IPS-18a (cell line): ENCODE data around the gene CSAD.

Experiments
- H3K27ac ChIP-seq: one replicate; pipeline ENCODE4 v1.5.1; 2013; ENCODE audit warnings: low read length
- H3K27me3 ChIP-seq: one replicate; pipeline ENCODE4 v1.6.1; 2013; ENCODE audit warnings: mild to moderate bottlenecking, low read length; ENCODE audit not compliant: control insufficient read depth, insufficient read depth
- H3K36me3 ChIP-seq: one replicate; pipeline ENCODE4 v1.6.1; 2013; ENCODE audit warnings: low read depth, low read length; ENCODE audit not compliant: control insufficient read depth
- H3K4me1 ChIP-seq: one replicate; pipeline ENCODE4 v1.6.1; 2013; ENCODE audit warnings: low read depth, low read length; ENCODE audit not compliant: control insufficient read depth
- H3K4me3 ChIP-seq: one replicate; pipeline ENCODE4 v1.5.1; 2013; ENCODE audit warnings: low read length
- H3K9ac ChIP-seq: one replicate; pipeline ENCODE4 v1.6.1; 2013; ENCODE audit warnings: mild to moderate bottlenecking, low read length, moderate library complexity
- H3K9me3 ChIP-seq: one replicate; pipeline ENCODE4 v1.6.1; 2013; ENCODE audit warnings: low read depth, low read length; ENCODE audit not compliant: control insufficient read depth

CSAD gene

DNA sequence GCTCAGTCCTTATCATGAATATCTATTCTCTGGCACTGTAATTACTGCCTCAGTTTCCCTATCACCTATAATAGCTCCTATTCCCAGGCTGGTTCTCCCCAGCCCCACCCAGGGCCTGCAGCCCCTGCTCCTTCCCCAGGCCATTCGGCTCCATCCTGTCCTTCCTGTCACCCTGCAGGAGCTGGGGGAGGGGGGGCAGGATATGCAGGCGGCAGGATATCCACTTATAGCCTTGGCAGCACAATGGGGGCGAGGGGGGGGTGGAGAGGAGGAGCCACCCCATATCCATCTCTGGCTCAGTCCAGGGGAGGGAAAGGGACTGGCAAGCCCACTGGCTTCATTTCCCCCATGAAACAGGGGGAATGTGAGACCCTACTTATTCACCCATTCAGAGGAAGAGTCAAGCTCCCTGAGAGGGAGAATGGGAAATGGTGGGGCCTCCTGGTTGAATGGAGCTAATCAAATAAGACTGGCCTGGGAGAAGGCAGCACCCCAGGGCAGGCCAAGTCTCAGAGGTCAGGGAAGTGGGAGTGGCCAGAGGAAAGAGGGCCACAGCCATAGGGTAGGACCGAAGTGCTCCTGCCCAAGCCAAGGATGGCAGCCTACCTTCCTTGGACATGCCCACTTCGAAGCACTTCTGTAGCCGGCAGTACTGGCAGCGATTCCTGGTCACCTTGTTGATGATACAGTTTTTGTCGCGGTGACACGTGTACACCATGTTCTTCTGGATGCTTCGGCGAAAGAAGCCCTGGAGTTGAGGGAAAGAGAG is 34.1 kb upstream of the CSAD start:
- Histone ChIP-seq H3K9ac (no peak overlapping the region), H3K27ac (no peak overlapping the region), H3K27me3 (peaks cover 14% of the 10 kb centered on the region), H3K4me1 (peaks cover 42% of the 10 kb centered on the region), H3K36me3 (peaks cover 18% of the 10 kb centered on the region), H3K4me3 (no peak overlapping the region), H3K9me3 (no peaks in the 10 kb centered on the region)

DNA sequence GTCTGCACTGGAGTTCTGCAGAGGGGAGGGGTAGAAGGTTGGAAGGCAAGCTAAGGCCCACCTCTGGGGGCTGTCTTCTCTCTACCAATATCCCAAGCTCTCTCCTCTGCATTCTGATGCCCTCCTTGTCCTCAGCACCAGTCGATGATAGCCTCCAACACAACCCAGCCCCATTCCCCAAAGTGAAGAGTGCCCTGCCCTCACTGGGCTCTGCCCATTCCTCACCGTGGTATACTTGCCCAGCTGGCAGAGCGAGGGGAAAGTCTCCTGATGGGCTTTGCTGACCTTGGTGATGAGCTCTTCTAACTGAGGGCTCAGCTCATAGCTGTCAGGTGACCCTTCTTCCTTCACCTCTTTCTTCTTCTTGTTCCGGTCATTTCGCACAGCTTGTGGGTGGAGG is 33.5 kb upstream of the CSAD start:
- Histone ChIP-seq H3K36me3 (peaks cover 18% of the 10 kb centered on the region), H3K27ac (no peak overlapping the region), H3K4me3 (no peak overlapping the region), H3K9ac (no peak overlapping the region), H3K9me3 (no peaks in the 10 kb centered on the region), H3K4me1 (peaks cover 42% of the 10 kb centered on the region), H3K27me3 (peaks cover 8% of the 10 kb centered on the region)

DNA sequence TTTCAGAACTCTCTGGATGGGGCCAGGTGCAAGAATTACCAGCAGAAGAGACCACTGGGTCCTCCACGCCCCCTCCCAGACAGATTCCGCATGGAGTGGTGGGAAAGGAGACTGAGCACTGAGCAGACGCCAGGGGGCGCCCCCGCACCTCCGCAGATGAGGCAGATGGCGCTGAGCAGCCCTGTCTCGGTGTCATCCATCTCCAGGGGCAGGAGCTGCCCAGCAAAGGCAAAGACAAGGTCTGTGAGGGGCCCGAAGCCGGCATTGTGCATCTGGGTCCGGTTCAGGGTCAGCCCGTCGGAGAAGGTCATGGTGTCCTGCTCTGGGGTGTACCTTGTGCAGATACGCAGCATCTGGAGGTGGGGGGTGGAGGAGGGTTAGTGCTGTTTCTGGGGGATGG is 32.6 kb upstream of the CSAD start:
- H3K36me3 ChIP-seq: peaks cover 18% of the 10 kb centered on the region
- no peak overlapping the region for H3K9ac ChIP-seq
- H3K4me1 ChIP-seq: peaks cover 41% of the 10 kb centered on the region

DNA sequence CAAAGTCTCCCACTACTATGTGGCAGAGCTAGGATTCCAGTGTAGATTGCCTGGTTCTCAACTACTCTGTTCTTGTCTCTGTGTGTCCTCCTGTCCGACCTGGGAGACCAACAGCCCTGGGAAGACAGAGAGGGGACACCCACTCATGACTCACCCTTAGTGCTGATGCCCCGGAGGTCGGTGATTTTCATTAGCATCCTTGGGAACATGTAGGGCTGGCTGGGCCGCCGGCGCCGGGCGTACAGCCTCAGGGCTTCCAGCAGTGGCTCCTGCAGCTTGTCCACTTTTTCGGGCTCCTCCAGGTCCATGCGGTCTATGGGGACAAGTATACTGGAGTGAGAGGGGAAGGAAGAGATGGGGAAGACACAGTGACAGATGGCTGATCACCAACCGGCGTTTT is 32.2 kb upstream of the CSAD start:
- Histone ChIP-seq H3K27me3 (no peaks in the 10 kb centered on the region), H3K9me3 (no peaks in the 10 kb centered on the region), H3K9ac (no peak overlapping the region), H3K27ac (no peak overlapping the region), H3K4me1 (peaks cover 36% of the 10 kb centered on the region), H3K36me3 (peaks cover 18% of the 10 kb centered on the region), H3K4me3 (no peak overlapping the region)

More for the DNA sequence above, 32.6 kb upstream of the CSAD start:
- Histone ChIP-seq H3K9me3 (no peaks in the 10 kb centered on the region), H3K27me3 (peaks cover 2% of the 10 kb centered on the region), H3K4me3 (no peak overlapping the region), H3K27ac (no peak overlapping the region)

DNA sequence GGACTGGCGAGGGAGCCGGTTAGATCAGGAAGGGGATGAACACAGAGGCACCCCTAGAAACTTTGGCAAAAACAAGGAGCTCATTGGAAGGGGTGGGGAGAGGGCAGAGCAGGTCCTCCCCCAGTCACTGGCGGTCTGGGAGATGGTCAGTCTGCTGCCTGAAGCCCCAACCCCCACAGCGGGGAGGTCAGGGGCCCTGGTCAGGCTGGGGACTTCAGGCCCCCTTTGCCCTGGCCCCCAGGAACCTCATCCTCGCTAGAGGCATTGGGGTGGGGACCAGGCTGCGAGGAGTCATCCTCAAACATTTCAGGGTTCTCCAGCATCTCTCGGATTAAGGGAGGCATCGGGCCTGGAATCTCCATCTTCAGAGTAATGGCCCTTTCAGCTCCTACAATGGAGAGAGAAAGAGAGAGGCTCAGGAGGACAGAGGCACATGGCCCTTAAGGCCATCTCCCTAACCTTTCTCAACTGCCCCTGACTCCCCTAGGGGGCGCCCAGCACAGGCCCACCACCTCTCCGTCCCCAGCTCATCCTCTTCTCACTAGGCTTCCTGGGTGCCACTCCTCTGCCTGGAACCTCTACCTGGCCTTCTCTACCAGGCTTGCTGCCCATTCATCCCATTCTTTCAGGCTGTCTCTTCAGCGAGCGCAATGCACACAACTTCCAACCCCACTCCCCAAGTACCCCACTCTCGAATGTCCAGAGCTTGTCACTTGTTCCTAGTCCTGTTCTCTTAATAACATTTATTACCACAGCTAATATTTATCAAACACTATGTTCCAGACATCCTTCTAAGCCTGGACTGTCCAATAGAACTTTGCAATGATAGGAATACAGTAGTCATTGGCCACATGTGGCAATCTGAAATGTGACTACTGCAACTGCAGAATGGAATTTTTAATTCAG is 31.0 kb upstream of the CSAD start:
- H3K27me3 ChIP-seq: no peaks in the 10 kb centered on the region
- peaks cover 25% of the 10 kb centered on the region for H3K4me1 ChIP-seq
- H3K4me3 ChIP-seq: no peak overlapping the region
- H3K9ac ChIP-seq: no peak overlapping the region
- no peak overlapping the region for H3K27ac ChIP-seq
- H3K36me3 ChIP-seq: peaks cover 18% of the 10 kb centered on the region
- H3K9me3 ChIP-seq: no peaks in the 10 kb centered on the region

DNA sequence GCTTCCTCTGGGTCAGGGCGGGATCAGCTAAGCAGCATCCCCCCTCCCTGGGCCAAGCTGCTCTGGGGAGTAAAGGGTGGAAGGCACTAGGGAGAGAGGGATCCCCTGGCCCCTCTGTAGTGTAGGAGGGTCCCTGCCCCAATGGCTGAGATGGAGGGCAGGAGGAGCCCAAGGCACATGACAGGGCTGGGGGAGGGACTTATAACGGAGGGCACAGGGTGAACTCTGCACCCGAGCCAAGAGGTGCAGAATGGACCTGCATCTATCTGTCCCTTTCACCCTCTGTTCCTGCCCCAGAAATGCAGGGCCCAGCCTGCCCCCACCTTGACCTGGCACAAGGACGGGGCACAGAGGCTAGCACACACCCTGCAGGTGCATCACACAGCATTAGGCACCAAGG is 30.1 kb upstream of the CSAD start:
- Histone ChIP-seq H3K4me1 (peaks cover 16% of the 10 kb centered on the region), H3K9ac (no peak overlapping the region), H3K27me3 (no peaks in the 10 kb centered on the region), H3K27ac (no peak overlapping the region), H3K4me3 (no peak overlapping the region), H3K36me3 (peaks cover 18% of the 10 kb centered on the region), H3K9me3 (no peaks in the 10 kb centered on the region)

DNA sequence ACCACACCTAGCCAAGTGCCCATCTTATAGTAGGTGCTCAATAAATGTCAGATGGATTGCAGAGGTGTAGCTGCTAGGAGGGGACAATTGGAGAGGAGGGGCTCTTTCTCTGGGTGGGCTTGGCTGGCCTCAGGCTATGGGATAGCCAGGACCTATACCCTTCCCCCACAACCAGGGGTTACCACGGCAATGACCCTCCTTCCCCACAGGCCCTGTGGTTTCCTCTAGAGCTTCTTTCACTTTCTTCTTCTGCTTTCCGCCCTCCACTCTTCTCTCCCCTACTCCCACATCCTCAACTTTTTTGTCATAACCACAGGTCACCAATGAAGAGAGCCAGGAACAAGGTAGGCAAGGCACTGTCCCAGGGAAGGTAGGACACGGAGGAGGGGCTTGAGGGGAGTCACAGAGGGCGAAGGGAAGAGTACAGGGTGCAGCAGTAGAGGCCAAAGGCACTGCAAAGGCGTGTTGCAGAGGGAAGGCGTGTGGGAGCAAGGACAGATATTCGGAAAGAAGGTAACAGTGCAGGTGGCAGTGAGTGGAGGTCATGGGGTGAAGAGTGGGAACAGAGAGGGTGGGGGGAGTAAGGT is 28.2 kb upstream of the CSAD start:
- no peak overlapping the region for H3K9ac ChIP-seq

DNA sequence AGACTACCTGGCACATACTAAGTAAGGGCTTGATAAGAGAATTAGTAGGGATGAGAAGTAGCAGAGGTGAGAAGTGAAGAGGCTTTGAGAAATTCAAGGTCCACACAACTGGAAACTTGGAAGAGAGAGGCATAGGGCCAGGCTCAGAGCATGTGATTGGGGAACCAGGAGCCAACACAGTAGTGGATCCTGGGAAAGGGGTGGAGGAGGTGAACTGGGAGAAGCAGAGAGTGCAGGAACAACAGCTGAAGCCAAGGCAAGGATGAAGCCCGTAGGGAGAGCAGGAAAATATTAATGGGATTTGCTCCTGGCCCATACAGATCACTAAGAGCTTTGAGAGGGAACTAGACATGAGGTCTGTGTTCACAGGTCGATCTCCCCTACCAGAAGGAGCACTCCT is 27.7 kb upstream of the CSAD start:
- Histone ChIP-seq H3K36me3 (peaks cover 18% of the 10 kb centered on the region), H3K9ac (no peak overlapping the region), H3K27me3 (no peaks in the 10 kb centered on the region), H3K4me1 (peaks cover 1% of the 10 kb centered on the region), H3K9me3 (no peaks in the 10 kb centered on the region), H3K4me3 (no peak overlapping the region), H3K27ac (no peak overlapping the region)

More for the DNA sequence above, 28.2 kb upstream of the CSAD start:
- no peaks in the 10 kb centered on the region for H3K9me3 ChIP-seq
- peaks cover 18% of the 10 kb centered on the region for H3K36me3 ChIP-seq
- H3K4me1 ChIP-seq: peaks cover 5% of the 10 kb centered on the region
- no peak overlapping the region for H3K27ac ChIP-seq
- H3K4me3 ChIP-seq: no peak overlapping the region
- no peaks in the 10 kb centered on the region for H3K27me3 ChIP-seq

DNA sequence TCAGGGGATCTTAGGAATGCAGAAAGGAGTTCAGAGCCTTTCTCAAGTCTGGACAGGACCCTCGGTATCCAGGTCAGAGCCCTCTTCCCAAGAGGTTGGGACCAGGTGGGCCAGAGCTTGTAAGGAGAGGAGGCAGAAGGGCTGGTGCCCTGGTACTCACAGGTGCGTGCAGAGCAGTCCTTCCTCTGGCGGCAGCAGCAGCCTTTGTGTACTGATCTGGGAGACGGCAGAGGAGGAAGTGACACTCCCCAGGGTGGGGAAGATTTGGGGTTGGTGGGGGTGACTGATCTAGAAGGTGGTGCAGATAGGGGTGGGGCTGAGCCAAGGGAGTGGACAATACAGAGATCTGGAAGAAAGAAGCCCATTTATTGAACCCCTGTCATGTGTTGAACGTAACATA is 26.3 kb upstream of the CSAD start, which contains the start of gene ITGB7:
ITGB7 (minus strand) TSS at position 210 of the 400 bp plus-strand sequence. CDS start 6,808 bp downstream, outside the sequence.
- Histone ChIP-seq H3K9ac (no peak within 1 kb of the TSS), H3K27me3 (no peaks in the 10 kb centered on the region), H3K9me3 (no peaks in the 10 kb centered on the region), H3K36me3 (peaks cover 7% of the 10 kb centered on the region), H3K27ac (no peak within 1 kb of the TSS), H3K4me3 (no peak within 1 kb of the TSS), H3K4me1 (no peaks in the 10 kb centered on the region)

DNA sequence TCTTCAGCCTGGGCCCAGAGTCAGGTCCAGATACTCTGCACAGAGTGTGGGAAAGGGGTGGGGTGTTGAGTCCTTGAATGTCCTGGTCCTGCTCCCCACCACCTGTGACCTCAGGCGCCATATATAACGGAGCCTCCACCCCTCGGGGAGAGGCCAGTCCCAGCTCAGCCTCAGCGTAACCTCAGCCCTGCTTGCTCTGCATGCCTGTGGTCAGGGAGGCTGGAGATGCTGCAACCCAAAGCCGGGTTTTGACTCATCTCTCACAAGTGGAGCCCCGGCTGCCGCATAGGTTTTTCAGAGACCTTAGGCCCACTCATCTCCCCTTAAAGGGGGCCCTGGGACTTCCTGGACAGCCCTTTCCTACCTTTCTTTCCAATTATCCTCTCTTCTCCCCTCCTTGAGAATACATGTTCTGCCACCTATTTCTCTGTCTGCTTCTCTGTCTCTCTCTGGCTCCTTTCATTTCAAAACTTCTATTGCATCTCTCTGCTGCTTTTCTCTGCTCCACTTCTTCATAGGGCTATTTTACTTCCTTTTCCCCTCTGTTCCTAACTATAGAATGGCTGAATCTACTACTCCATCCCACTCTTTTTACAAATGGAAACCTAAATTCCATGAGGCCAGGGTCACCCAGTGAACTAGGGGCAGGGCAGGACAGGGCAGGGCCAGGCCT is 25.2 kb upstream of the CSAD start:
- H3K4me1 ChIP-seq: no peaks in the 10 kb centered on the region
- H3K9ac ChIP-seq: no peak overlapping the region
- H3K4me3 ChIP-seq: no peak overlapping the region
- H3K9me3 ChIP-seq: no peaks in the 10 kb centered on the region
- H3K27me3 ChIP-seq: no peaks in the 10 kb centered on the region
- H3K27ac ChIP-seq: no peak overlapping the region
- H3K36me3 ChIP-seq: no peaks in the 10 kb centered on the region

DNA sequence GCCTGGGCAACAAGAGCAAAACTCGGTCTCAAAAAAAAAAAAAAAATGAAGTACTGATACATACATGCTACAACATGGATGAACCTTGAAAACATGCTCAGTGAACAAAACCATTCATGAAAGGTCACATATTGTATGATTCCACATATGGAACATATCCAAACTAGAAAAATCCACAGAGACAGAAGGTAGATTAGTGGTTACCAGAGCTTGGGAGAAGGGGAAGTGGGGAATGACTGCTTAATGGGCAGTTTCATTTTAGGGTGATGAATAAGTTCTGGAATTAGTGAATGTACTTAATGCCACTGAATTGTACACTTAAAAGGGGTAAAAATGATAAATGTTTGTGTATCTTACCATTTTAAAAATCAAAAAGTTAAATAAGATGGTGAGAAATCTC is 23.6 kb upstream of the CSAD start:
- Histone ChIP-seq H3K4me1 (no peaks in the 10 kb centered on the region), H3K4me3 (no peak overlapping the region), H3K36me3 (no peaks in the 10 kb centered on the region), H3K9me3 (no peaks in the 10 kb centered on the region), H3K27ac (no peak overlapping the region), H3K27me3 (peaks cover 12% of the 10 kb centered on the region), H3K9ac (no peak overlapping the region)
